Keratinocyte (primary cell): ENCODE results near the gene BSG.

ENCODE experiments used
- EZH2 ChIP-seq: IDR thresholded peaks from one replicate; pipeline ENCODE4 v1.6.1; 2012; ENCODE audit warnings: inconsistent platforms, mild to moderate bottlenecking, low read length, moderate library complexity
- TF ChIP-seq, protein P1 (sequence below), 3 experiments: IDR thresholded peaks in 1 of 3; conservative IDR thresholded peaks in 1 of 3; optimal IDR thresholded peaks in 1 of 3; 2 replicates in 2 of 3; 3 replicates in 1 of 3; pipeline versions ENCODE3 to v1.5.1; 2011; ENCODE audit warnings: low read length in 3 of 3, mild to moderate bottlenecking in 3 of 3, moderate library complexity in 2 of 3, control low read depth in 1 of 3, inconsistent platforms in 1 of 3; ENCODE audit not compliant: insufficient read depth in 2 of 3; ENCODE audit errors: extremely low read depth in 1 of 3

DNA sequence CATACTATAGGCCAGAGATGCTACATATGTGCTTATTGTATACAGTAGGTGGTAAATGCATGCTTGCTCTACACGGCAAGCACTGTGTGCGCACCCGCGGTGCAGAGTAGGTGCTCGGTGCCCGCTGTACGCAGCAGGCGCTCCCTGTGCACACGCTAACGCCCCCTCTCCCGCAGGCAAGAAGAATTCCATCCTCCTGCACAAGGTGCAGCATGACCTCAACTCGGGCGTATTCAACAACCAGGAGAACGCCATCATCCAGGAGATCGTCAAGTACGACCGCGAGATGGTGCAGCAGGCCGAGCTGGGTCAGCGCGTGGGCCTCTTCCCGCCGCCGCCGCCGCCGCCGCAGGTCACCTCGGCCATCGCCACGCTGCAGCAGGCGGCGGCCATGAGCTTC is 43.2 kb downstream of the BSG start:
- TF ChIP-seq, protein P1, sequence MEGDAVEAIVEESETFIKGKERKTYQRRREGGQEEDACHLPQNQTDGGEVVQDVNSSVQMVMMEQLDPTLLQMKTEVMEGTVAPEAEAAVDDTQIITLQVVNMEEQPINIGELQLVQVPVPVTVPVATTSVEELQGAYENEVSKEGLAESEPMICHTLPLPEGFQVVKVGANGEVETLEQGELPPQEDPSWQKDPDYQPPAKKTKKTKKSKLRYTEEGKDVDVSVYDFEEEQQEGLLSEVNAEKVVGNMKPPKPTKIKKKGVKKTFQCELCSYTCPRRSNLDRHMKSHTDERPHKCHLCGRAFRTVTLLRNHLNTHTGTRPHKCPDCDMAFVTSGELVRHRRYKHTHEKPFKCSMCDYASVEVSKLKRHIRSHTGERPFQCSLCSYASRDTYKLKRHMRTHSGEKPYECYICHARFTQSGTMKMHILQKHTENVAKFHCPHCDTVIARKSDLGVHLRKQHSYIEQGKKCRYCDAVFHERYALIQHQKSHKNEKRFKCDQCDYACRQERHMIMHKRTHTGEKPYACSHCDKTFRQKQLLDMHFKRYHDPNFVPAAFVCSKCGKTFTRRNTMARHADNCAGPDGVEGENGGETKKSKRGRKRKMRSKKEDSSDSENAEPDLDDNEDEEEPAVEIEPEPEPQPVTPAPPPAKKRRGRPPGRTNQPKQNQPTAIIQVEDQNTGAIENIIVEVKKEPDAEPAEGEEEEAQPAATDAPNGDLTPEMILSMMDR (optimal IDR thresholded peaks at IDR 0.05 in 1 of 3, IDR thresholded peaks at IDR 0.05 in 1 of 3, conservative IDR thresholded peaks at IDR 0.05 in 1 of 3; ENCODE audit: extremely low read depth in 1 of 3, insufficient read depth in 2 of 3, low read length in 3 of 3) = no peak
- peak; percentile 54 for TF ChIP-seq EZH2
